ENCODE measurements around the gene CCDC146. TPM values are rescaled to one million over a fixed set of nuclear protein-coding genes. Genes with fewer than 3 reads are reported as not detected.
"Not testable (repeated sequence)": the region's sequence is repeated elsewhere in the genome, so short reads cannot be mapped to it uniquely, and the experiment has no call there.

The CCDC146 gene
- total RNA-seq, 1 donor: 1.9 TPM

DNA sequence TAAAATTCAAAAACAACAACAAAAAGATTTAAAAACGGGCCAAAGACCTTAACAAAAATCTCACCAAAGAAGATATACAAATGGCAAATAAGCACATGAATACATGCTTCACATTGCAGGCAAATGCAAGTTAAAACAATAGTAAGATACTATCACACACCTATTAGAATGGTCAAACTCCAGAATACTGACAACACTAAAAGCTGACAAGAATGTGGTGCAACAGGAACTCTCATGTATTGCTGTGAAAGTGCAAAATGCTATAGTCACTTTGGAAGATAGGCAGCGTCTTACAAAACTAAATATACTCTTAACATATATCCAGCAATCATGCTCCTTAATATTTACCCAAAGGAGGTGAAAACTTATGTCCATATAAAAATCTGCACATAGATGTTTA is 16.3 kb downstream of the CCDC146 start:
- DNase-seq (ENCODE audit: low read depth in 2 of 3, low spot score in 2 of 3): not testable (repeated sequence)

DNA sequence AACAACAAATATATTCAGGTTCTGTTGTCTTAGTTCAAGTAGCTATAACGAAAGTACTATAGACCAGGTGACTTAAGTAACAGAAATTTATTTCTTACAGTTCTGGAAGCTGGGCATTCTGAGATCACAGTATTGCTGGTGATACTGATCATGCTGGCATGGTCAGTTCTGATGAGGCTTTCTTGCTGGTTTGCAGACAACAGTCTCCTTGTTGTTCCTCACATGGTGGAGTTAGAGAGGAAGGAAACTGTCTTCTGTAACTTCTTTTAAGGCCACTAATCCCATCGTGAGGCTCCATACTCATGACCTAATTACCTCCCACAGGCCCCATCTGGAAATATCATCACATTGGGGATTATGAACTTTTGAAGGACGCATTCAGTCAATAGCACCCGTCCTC is 17.9 kb downstream of the CCDC146 start:
- DNase-seq (ENCODE audit: low read depth in 2 of 3, low spot score in 2 of 3): not testable (repeated sequence)

- DNase-seq (ENCODE audit: low read depth in 2 of 3, low spot score in 2 of 3): not testable (repeated sequence)
These were observed 29.8 kb downstream of the CCDC146 start for GRCh38 chr7:77152232-77152631.

GRCh38 chr7:77154917-77155464 is 32.6 kb downstream of the CCDC146 start:
- not testable (repeated sequence) for DNase-seq (ENCODE audit: low read depth in 2 of 3, low spot score in 2 of 3)

DNA sequence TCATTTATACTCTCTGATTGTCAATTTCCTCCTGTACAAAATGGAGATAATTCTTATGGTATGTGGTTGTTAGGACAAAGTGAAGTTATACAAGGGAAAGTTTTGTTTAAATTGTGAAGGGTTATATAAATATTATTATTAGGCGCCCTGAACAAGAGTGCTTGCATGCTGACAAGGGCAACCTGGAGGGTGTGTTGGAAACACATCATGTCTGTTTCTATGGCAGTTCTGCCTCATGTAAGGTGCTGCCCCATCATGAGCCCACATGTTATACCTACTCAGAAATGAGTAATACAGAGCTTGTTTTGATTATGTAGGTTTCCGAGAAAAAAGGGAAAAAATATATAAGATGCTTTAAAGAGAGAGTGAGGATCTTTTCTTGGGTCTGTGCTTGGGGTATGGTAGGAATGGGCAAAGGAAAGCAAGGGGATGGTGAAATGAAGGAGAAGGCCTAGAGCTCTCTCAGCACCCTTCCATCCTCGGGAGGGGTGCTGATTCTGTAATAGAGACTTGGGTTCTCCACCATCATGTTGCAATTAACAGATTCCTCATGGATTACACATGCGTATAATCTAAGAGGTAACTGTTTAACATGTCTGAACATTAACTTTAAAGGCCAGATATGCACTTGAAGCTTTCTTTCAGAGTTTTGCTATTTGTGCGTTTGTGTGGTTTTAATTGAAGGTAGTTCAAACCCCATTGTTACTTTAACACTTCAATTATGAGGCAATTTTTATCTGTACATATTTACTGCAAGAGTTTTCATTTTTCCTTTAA is 33.4 kb downstream of the CCDC146 start:
- not testable (repeated sequence) for DNase-seq (ENCODE audit: low read depth in 2 of 3, low spot score in 2 of 3)

DNA sequence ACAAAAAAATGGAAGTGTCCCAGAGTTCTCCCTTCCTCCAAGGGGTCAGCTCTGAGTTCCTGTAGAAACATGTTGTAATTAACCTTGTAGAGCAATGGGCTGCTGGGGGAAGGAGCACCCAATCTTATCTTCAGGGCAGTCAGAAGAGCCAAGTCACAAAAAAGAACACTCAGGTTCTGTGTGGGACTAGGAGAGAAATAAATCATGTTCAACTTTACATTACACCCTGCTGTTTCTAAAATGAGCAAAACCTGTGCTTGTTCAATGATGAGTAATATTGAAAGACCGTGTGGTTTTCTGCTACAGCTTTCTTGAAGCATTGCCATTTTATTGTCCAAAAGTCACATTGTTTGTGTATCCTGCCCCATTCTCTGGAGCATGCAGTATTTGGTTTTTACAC is 34.6 kb downstream of the CCDC146 start:
- DNase-seq (ENCODE audit: low read depth in 2 of 3, low spot score in 2 of 3): not testable (repeated sequence)

DNA sequence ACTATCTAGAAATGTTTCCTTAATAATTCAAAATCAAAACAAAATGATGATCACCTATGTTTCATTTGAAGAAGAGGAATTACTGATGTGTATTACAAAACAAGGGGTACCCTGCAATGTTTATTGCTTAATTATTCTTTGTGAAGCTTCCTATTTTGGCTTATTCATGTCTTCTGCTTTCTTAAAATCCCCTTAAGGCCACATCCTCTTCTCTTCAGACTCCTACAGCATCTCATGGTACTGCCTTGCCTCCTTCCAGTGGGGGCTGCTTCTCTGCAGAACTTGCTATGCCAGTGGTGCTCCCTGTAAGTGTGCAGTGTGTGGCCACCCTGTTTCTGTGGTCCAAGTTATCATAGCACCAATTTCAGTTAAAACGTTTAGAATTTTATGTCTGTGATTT is 35.0 kb downstream of the CCDC146 start:
- peak in 1 of 3 donors; percentile 3 for DNase-seq (ENCODE audit: low read depth in 2 of 3, low spot score in 2 of 3)

DNA sequence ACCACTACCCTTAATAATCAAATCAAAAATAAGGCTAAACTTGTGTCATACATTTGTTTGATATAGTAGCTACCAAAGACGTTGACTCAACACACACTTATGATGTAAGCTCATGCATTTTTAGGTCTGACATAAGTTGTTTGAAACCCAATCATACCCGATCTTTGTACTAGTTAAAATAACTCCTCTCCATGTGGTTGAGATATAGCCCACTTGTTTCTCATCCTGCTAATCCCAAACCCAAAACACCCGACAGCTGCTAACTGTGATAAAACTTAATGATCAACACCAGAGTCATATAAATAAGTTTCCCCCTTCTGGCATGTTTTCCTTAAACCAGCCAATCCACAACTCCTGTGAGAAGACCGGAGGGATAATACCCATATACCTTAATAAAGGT is 48.7 kb downstream of the CCDC146 start:
- not testable (repeated sequence) for DNase-seq (ENCODE audit: low read depth in 2 of 3, low spot score in 2 of 3)

DNA sequence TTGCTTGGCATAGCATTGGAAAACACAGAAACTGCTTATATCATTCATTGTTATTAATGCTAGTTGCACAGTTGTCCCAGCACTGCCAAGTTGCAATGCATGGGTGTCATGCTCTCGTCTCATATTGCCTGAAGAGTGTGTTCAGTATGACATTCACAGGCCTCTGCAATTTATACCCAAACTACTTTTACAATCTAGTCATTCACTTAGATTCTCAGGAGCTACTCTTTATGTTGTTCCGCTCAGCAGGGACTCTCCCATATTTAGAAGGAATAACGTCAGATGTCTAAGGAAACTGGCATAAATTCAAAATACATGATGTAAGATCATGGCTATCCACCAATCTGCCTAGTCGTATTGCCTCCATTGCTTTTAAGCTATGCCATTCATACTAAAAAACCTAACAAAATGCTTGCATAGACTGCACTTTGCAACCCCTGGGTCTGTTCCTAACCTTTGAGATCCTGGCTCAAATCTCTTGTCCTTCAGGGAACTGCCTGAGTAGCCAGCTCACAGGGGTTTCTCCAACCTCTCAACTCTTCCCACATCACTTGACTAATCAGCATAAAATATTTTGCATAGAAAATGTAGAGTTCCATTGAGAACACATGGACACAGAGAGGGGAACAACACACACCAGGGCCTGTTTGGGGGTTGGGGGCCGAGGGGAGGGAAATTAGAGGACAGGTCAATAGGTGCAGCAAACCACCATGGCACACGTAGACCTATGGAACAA is 50.2 kb downstream of the CCDC146 start:
- not testable (repeated sequence) for DNase-seq (ENCODE audit: low read depth in 2 of 3, low spot score in 2 of 3)

DNA sequence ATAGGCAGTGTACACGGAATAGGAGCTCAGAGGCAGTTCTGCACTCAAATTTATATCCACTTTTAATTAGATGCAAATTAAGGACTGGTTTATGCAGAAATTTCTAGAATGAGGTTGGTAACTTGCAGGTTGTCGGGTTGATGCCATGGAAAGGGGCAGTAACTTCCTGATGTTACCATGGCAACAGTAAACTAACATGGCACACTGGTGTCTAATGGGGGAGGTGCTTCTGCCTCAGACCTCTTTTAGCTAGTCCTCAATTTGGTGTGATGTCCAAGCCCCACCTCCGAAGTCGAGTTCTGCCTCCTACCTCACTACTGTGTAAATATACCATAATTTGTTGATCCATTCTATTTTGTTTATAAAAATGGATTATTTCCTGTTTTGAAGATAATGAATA is 52.0 kb downstream of the CCDC146 start:
- not testable (repeated sequence) for DNase-seq (ENCODE audit: low read depth in 2 of 3, low spot score in 2 of 3)

GRCh38 chr7:77175274-77175800 is 52.9 kb downstream of the CCDC146 start:
- not testable (repeated sequence) for DNase-seq (ENCODE audit: low read depth in 2 of 3, low spot score in 2 of 3)

- not testable (repeated sequence) for DNase-seq (ENCODE audit: low read depth in 2 of 3, low spot score in 2 of 3)
These were observed 55.0 kb downstream of the CCDC146 start for GRCh38 chr7:77177321-77177904.

DNA sequence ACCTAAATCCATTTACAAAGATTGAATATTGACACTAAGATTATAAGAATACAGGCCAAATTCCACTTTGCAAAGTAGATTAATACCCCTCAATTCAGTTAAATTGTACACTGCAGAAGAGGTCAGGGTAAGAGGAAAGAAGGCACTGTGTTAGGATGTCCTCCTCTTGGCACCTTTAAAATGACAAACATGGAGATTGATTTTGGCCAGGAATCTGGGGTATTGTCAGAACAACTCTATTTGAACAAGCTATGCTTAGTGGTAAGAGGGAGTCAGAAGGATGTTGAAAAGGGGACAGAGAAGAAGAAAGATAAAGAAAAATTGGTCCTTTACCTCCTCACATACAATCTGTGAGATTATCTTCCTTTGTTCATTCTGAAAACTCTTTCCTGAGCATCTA is 55.6 kb downstream of the CCDC146 start:
- not testable (repeated sequence) for DNase-seq (ENCODE audit: low read depth in 2 of 3, low spot score in 2 of 3)

- no peak for DNase-seq (ENCODE audit: low read depth in 2 of 3, low spot score in 2 of 3)
These were observed 58.7 kb downstream of the CCDC146 start for GRCh38 chr7:77181015-77181595.

GRCh38 chr7:77181734-77182133 is 59.3 kb downstream of the CCDC146 start:
- DNase-seq (ENCODE audit: low read depth in 2 of 3, low spot score in 2 of 3): no peak

DNA sequence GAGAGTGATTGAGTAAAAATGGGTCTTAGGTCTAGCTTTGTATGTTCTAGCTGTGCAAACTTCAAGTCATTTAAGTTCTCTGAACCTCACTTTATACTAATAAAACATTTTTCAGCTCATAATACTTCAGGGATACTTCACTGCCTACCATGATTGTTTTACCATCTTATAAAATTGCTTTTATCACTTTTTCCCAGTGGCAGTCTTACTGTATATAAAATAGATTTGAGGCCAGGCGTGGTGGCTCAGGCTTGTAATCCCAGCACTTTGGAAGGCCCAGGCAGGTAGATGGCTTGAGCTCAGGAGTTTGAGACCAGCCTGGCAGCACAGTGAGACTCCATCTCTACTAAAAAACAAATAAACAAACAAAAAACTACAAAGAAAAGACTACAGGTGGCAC is 59.8 kb downstream of the CCDC146 start:
- DNase-seq (ENCODE audit: low read depth in 2 of 3, low spot score in 2 of 3): no peak

DNA sequence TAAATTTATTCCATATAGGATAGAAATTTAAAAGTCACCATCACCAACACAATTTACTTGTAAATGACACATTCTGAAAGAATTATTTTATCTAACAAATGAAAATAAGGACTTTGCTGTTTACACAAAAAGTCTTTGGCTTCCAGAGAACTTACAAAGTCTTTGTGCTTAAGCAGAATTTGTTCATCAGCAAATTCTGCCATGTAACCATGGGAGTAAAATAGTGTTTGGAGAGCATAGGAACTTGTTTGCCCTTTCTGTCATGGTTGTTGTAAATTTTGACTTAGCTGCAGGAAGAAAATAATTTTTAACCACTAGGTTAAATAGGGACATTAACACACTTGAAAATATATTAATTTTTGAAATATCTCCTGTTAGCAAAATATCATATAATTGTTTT is 62.0 kb downstream of the CCDC146 start:
- DNase-seq (ENCODE audit: low read depth in 2 of 3, low spot score in 2 of 3): no peak

GRCh38 chr7:77184990-77185389 is 62.6 kb downstream of the CCDC146 start:
- DNase-seq (ENCODE audit: low read depth in 2 of 3, low spot score in 2 of 3): no peak

- no peak for DNase-seq (ENCODE audit: low read depth in 2 of 3, low spot score in 2 of 3)
These were observed 63.5 kb downstream of the CCDC146 start for GRCh38 chr7:77185866-77186265.

GRCh38 chr7:77188731-77189437 is 66.5 kb downstream of the CCDC146 start:
- peak in 2 of 3 donors; percentile 50 to 77 for DNase-seq (ENCODE audit: low read depth in 2 of 3, low spot score in 2 of 3)
